SKM-1 treated with dmso at 0.1 percent for 144 hours (cell line): ENCODE measurements around the gene COMMD10.

Experiments used
- DNase-seq: peaks from one replicate; lab custom pipeline; 2025; ENCODE audit not compliant: unreplicated experiment; lab: John Stamatoyannopoulos, UW

Gene COMMD10

DNA sequence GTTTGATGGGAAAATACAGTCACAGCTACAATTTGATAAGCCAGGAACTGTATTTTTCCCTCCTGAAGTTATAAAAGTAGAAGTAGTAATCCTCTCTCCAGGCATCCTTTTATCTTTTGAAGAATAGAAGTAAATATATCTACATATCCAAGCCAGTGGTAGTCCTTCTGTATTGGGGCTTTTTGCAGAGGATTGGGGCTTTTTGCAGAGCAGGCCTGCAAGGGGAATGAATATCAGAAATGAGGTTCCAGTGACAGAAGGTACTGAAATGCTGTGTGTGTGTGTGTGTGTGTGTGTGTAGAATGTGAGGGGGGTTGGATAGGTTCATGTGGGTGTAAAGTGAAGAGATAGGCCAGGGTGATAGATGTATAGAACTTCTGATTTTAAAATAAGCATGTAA, 127.4 kb downstream of the COMMD10 start:
- DNase-seq, result no peak

DNA sequence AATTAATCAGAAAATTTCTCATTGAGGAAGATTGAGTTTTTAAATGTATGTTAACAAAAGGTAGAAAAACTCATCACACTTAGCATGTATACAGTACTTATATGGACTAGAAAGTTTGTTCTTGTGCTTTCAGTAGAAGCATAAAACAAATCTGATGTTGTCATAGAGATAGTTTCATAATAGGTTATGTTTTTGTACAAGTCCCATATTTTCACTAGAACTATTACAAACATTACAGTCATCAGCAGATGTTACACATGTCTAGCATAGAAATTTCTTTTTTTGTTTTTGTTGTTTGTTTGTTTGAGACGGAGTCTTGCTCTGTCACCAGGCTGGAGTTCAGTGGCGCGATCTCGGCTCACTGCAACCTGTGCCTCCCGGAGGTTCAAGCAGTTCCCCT, 131.4 kb downstream of the COMMD10 start:
- no peak for DNase-seq

DNA sequence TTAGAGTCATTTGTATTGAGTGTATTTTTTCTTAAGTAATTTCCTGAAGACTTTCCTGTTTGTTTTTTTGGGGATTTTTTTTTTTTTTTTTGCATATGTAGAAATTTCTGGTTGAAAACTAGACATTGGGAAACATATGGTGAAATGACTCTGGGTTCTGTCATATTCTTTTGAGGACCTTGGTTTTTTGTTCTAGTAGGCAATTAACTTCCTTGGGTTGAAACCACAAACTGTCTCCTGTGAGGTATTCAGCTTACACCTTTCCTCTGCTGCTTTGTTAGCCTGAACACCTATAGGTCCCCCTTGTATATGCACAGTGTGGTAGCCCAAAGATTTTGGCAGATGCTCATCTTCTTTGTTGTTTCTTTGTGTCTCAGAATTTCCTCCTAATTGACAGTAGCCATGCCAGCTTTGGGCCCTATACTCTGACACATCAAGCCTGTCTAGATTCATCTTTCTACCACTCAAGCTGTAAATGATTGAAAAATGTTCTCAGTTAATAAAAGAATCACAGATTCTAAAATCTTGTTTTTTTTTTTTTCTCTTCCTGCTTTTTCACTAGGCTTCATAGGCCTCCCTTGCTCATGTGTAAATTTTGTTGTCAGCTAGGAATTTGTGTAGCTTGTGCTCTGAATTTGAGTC, 140.6 kb downstream of the COMMD10 start:
- DNase-seq, result peak; percentile 45

DNA sequence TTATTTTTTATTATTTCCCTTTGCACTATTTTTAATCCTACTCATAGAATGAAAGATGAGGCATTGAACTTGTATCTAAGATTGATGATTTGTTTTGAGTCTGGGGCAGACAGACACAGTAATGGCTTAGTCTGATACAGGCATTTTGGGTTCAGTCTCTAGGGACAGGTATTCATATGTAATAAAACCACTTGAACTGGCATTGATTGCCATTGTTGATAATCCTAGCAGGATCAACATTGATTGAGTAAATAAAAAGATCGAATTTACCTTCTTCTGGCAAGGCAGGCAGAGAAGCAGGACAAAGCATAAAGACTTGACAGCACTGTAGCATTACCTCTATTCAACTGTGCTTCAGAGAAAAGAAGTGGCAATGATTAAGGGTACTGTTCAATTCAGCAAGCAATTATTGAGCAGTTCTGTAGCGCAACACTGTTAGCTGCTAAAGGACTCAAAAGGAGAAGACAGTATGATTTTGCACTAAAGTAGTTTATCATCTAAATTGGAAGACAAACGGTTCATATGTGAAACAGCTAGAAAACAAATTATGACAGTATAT, 144.4 kb downstream of the COMMD10 start:
- no peak for DNase-seq

DNA sequence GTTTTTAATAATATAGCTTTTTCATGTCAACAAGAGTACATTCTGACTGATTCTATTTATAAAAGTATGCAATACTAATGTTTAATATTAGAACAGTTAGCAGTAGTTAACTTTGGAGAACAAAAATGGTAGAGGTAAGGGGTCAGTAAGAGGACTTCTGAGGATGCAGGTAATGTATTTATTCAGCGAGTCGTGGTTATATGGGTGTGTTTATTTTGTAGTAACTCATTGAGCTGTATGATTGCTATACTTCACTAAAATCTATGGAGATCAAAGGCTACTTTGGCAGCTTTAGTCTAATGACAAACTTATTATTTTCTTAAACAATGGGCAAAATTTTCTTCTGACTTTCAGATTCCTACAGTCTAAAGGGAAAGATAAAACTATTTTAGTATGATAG, 146.5 kb downstream of the COMMD10 start:
- no peak for DNase-seq

DNA sequence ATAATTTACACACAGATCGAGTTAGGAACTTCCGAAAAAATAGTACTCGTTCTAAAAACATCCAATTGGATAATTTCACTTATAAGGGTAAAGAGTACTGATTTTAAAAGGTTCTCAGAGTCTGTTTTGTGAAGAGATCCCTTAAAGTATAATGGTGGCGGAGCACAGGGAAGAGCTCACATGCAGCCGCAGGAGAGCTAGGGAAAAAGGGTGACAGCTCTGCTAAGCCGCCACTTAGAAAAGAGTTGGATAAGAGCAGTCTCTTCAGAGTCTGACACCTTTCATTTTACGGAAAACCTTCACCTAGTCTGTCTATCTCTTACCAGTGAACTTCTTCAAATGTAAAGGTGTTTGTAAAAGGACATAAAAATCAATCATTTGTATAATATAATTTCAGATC, 149.9 kb downstream of the COMMD10 start:
- DNase-seq, result no peak

DNA sequence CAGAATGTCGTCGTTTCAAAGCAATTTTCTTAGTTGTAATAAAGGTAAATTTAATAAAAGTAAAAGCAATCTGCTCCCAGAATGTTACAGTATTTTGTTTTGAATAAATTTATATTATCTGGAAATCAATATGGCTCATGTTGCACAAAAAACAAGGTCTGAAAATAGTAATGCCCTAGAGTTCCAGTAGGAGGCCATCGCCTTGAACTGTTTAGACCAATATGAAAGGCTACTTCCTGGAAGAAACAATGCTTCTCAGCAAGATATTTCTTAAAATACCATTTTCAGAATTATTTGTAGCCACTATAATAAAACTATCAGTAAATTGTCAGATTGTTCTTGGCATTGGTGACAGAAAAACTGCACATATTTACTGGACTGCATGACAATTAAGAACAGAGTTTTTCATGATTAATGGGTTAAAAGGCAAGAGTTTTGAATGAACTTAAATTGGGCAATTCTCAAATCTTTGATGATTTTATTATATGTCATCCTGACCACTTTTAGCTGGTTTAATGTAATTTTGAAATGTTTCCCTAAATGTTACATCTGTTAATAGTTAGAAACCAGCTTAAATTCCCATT, 153.2 kb downstream of the COMMD10 start:
- no peak for DNase-seq

DNA sequence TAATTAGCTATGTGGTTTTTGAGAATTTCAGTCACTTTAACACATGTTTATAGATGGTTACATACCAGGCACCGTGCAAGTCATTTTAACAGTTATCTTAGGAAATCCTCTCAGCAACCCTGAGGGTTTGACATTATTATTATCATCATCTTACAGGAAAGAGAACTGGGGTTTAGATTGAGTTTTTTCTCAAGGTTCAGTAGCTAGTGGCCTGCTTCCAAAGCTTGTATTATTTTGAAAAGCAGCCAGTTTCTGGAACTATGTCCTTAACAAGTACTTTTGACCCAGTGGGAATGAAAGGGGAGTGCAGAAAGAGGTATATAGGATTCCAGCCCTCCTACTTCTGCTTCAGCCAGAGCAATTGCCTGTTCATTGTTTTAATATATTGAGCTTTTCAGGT, 157.5 kb downstream of the COMMD10 start:
- DNase-seq, result no peak

DNA sequence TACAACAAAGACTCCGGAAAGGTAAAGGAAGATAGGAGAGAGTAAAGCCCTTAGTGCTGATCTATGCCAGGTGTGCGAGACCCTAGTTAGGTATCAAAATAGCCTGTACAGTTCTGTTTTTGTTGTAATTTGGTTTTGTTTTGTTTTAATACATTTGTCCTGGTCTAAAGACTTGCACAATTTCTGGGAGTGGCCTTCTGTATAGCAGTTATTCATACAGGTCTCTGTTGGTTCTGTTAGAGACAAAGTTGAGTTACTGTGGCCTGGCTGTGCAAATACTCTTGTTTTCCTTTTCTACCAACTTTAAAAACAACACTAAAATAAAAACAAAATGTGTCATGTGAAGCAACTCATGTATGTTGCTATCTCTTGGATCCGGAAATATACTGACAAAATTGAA, 163.6 kb downstream of the COMMD10 start:
- no peak for DNase-seq

DNA sequence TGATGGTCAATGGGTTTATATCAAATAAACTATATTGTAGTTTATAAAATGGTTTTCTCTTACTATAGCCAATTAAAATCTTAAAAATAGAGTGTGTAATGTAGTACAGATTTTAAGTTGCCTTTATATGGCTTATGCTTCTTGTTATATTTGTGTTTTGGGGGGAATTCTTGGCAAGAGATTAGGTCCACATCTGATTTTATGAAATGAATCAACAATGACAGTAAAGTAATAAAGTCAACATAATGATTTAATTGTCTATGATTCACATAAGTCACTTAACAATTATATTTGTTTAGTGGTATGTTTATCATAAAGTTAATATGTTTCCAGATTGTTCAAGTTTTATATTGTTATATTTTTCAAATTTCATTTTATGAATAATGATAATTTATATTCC, 164.8 kb downstream of the COMMD10 start:
- DNase-seq, result no peak

DNA sequence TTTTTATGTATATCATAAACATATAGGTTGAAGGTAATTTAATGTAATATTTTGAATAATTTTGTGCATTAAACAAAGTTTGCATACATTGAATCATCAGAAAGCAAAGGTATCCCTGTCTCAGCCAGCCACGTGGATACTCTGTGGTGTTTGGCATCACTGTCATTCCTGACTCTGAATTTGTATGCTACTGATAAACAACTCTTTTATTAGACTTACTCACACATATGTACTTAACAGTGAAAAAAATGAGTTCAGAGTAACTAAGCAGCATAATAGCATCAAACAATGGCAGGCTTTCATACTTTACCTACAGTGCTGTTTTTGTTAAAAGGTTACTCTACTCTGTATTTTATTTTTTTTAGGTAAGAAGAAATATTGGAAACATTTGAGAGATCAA, 171.9 kb downstream of the COMMD10 start:
- DNase-seq, result no peak

DNA sequence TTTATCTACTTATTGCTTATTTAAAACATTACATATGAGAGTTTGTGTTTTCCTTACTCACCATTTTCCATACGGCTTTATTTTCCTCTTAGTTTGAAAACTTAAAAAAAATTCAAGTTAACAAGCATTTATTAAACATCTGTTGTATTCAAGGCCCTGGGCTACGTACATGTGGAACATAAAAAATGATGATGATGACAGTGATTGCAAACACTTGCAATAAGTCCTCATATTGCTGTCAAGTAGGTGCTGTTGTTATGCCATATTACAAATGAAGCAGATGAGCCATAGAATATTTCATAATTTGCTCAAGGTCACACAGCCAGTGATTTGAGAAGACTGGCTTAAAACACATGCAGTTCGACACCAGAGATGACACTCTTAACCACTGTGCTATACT, 180.6 kb downstream of the COMMD10 start:
- DNase-seq, result no peak

DNA sequence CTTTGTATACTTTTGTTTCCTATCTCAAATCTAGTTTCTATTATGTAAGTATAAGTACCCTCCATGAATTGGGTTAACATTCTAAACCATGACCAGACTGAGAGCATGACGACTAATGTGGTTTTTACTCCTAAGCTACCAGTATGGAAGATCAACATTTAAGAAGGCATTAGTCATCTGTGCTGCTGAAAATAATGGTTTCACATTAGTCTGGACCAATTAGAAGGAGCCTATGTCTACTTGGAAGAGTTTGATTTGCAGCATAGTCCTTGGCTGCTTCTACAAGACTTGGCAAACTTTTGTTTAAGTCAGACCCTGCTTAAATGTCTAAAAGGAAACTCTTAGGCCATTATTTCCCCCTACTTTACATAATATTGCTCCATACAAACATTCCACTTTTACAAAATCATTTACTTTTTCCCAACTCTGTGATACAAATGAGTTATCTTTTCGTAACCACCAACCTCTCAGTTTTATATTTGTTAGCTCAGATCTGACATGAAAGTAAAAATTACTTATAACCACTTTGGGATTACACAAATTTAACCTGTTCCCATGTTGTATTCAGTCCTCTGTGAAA, 186.7 kb downstream of the COMMD10 start:
- no peak for DNase-seq

DNA sequence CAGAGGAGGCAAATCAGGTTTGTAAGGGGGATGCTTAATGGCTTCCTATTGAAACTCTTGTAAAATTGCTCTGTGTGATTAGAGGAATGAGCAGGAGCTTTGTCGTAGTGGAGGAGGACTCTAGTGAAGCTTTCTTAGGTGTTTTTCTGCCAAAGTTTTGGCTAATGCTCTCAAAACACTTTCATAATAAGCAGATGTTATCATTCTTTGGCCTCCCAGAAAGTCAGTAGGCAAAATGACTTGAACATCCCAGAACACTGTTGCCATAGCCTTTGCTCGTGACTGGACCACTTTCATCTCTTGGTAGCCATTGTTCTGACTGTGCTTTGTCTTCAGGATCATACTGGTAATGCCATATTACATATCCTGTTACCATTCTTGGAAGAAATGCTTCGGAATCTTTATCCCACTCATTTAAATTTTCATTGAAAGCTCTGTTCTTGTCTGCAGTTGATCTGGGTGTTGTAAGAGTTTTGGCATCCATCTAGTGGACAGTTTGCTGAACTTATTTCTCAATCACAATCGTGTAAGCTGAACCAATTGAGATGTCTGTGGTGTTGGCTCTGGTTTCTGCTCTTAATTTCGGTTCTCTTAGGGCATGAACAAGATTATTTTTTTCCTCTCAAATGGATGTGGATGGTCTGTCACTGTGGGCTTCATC, 187.6 kb downstream of the COMMD10 start:
- DNase-seq, result no peak

DNA sequence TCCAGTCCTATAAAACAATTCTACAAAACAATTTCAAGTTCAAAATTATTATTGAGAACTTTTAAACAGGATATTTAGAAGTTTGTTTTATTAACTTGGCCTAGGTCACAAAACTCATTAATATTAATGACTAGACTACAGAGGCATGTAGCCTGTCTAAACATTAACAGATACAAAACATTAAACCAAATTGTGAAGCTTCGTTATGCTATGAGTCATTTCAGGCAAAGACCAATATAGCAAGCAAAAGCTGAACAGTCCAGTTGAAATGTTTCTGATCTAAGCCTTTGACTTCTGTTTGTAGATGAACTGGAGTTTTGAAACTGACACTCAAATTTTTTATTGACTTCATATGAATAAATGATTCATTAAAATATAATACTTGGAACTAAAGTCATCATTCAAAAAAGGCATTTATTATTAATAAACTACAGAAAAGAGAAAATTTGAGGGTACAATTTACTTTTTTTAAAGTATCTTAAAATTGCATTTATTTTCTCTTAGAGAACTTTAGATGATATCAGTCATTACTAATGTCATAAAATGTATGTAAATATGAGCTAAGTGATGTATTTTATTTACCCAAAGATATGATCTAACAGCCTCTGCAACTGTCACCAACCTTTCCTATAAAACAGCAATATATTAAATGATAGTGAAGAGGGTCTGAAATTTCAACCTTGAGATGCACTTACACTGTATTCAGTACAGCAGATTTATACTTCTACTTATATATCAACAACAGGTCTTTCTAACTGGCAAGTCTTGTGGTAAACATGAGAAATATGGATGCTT, 188.8 kb downstream of the COMMD10 start:
- no peak for DNase-seq

DNA sequence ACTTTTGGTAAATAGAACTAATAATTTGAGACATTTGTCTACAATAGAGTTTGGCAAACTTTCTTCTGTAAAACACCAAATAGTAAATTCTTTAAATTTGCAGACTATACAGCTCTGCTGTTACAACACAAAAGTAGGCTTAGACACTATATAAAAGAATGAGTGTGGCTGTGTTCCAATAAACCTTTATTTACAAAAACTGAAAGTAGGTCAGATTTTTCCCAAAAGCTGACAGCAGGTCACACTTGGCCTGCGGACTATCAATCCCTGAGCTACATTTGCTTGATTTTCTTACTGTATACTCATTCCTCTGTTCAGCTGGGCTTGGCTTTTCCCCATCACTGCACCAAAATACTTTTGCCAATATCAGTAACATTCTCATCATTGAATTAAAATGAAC, 189.4 kb downstream of the COMMD10 start:
- no peak for DNase-seq

DNA sequence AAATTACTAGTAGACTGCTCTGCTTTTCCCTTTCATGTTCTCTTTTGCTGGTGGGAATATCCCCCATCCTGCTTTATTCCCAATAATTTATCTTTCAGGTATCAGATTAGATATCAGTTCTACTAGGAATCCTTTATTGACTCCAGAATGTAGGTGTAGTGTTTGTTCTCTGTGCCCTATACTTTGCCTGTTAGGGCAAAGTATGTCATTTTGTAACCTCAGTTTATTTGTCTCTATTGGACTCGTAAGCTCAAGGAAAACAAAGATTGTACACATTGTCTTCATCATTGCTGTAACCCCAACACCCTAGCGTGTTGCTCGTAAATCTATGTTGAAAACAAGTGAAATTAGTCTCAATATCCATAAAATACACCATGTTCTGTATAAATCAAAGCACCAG, 190.5 kb downstream of the COMMD10 start:
- DNase-seq, result no peak

DNA sequence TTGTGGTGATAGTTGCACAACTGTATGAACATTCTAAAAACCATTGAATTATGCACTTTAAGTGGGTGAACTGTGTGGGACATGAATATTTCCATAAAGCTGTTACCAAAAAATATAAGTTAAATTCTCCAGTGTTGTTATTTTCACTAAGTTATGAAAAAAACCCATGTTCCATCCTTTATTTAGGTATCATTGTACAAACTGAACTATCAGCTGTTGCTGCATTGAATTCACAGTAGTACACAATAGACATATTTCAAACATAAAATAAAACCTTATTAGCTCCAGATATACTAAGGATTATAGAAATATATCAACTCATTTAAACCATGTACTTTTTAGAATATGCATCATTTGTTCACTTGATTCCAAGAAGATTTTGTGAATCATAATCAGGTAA, 192.1 kb downstream of the COMMD10 start:
- no peak for DNase-seq

DNA sequence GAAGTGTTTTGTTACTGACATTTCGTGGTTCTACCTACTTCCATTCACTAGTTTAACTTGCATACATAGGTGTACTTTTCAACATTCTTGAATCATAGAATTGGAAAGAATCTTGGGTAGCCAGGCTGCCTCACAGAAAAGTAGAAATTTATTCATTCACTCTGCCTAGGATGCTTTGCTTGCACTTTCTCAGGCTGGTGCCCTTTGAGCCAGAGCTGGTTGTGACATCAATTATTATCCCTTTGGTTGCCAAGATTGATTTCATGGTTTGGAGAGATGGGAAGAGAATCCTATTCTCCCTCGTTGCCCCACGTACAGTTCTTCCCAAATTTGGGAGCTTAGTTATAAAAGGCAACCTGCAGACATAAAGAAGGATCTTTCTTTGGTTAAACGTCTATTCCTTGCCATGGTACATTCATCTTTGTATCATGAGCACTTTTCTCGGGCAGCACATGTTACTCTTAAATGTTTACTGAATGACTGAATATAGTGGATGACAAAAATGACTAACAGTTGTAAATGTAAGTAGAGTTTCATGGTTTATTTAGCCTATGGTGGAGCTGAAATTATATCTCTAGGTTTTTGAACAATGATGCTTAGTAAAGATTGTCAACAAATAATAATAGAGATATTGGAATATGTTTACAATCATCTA, 195.5 kb downstream of the COMMD10 start:
- DNase-seq, result no peak

DNA sequence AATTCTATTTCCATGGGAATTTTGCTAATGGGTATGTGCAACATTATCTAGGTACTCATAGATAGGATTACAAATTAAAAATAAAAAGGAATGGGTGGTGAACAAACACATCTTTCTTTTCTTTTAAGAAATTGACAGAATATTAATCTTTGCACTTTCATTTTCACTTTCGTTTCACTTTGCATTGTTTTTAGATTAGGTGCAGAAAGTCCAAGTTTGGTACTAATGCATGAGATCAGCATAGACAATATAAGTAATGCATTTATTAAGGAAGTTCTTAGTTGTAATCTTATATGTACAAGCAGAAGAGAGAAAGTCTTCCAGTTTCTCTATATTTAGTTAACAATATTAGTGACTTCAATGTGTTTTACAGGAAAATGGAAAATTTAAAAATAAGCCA, 196.5 kb downstream of the COMMD10 start:
- no peak for DNase-seq

DNA sequence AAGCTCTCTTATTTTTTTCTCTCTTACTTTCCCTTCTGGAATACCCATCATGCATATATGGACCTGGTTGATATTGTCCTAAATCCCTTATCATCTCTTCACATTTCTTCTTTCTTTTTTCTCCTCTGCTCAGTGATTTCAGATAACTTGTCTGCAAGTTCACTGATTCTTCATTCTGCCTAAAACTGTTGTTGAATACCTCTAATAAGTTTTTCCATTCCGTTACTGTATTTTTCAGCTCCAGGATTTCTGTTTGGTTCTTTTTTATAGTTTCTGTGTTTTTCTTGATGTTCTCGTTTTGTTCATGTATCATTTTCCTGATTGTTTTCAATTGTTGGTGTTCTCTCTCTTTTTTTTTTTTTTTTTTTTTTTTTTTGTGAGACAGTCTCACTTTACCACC, 203.7 kb downstream of the COMMD10 start:
- DNase-seq, result no peak
